HG02678 (cell line): Measurements from ENCODE around the gene CTNS.

Source experiments
- ATAC-seq: cut with Tn5 transposase; IDR thresholded peaks from one replicate; pipeline ENCODE4 v1.9.1; 2021; ENCODE audit warnings: mild to moderate bottlenecking, moderate library complexity; ENCODE audit not compliant: unreplicated experiment

The CTNS gene

GRCh38 chr17:3657874-3658783 is 21.6 kb downstream of the CTNS start:
- ATAC-seq = no peak

- no peak for ATAC-seq
These were observed 22.4 kb downstream of the CTNS start for GRCh38 chr17:3658784-3659449.

- no peak for ATAC-seq
These were observed 23.1 kb downstream of the CTNS start for GRCh38 chr17:3659541-3660111.

- ATAC-seq = no peak
These were observed 23.8 kb downstream of the CTNS start for GRCh38 chr17:3660311-3660891.

GRCh38 chr17:3663102-3664011 is 26.8 kb downstream of the CTNS start:
- ATAC-seq = no peak

- ATAC-seq = no peak
These were observed 29.3 kb downstream of the CTNS start for GRCh38 chr17:3665834-3666233.

- no peak for ATAC-seq
These were observed 30.0 kb downstream of the CTNS start for GRCh38 chr17:3666516-3666915.

- peak; percentile 1 for ATAC-seq
These were observed 31.1 kb downstream of the CTNS start for GRCh38 chr17:3667366-3668278.

GRCh38 chr17:3668279-3669084 is 31.9 kb downstream of the CTNS start, which contains the start of the genes EMC6 and TAX1BP3:
TSS of gene EMC6 (plus strand) at chr17:3668812. CDS start at chr17:3669147, 335 bp downstream.
TSS of gene TAX1BP3 (minus strand) at chr17:3668578. CDS start at chr17:3668526, 52 bp downstream.
- ATAC-seq = peak; percentile 86

- ATAC-seq = no peak
These were observed 32.5 kb downstream of the CTNS start for GRCh38 chr17:3669085-3669347.

GRCh38 chr17:3669548-3669947 is 33.0 kb downstream of the CTNS start:
- no peak for ATAC-seq

- ATAC-seq = no peak
These were observed 36.0 kb downstream of the CTNS start for GRCh38 chr17:3672571-3672970.

GRCh38 chr17:3675886-3676285 is 39.3 kb downstream of the CTNS start:
- no peak for ATAC-seq

GRCh38 chr17:3678095-3678820 is 41.7 kb downstream of the CTNS start:
- no peak for ATAC-seq

- no peak for ATAC-seq
These were observed 42.4 kb downstream of the CTNS start for GRCh38 chr17:3678821-3679530.

- no peak for ATAC-seq
These were observed 43.1 kb downstream of the CTNS start for GRCh38 chr17:3679531-3680126.

GRCh38 chr17:3681057-3681456 is 44.5 kb downstream of the CTNS start:
- ATAC-seq = no peak
